C4-2B (cell line): Measurements from ENCODE around the gene CRACDL.

Experiments used
- H3K27ac ChIP-seq: fragments of 450-650 bp; 2 replicates; pipeline ENCODE4 v1.5.1; 2017
- CTCF ChIP-seq: fragments of 450-650 bp; conservative IDR thresholded peaks from 2 replicates; pipeline ENCODE4 v1.5.1; 2017; ENCODE audit warnings: mild to moderate bottlenecking
- ZFX ChIP-seq: fragments of 450-650 bp; IDR thresholded peaks from 2 replicates; pipeline ENCODE4 v1.6.1; 2017

CRACDL gene

GRCh38 chr2:98823196-98824170 is 112.5 kb downstream of the CRACDL start:
- TF ChIP-seq ZFX (no peak), CTCF (no peak)
- no peak overlapping the region for H3K27ac ChIP-seq

- no peak for TF ChIP-seq ZFX
- no peak for TF ChIP-seq CTCF
- no peak overlapping the region for H3K27ac ChIP-seq
Observed at GRCh38 chr2:98822301-98823164, 113.5 kb downstream of the CRACDL start.

- TF ChIP-seq ZFX, result no peak
- TF ChIP-seq CTCF, result no peak
- no peak overlapping the region for H3K27ac ChIP-seq
Observed at GRCh38 chr2:98821629-98822135, 114.3 kb downstream of the CRACDL start.

DNA sequence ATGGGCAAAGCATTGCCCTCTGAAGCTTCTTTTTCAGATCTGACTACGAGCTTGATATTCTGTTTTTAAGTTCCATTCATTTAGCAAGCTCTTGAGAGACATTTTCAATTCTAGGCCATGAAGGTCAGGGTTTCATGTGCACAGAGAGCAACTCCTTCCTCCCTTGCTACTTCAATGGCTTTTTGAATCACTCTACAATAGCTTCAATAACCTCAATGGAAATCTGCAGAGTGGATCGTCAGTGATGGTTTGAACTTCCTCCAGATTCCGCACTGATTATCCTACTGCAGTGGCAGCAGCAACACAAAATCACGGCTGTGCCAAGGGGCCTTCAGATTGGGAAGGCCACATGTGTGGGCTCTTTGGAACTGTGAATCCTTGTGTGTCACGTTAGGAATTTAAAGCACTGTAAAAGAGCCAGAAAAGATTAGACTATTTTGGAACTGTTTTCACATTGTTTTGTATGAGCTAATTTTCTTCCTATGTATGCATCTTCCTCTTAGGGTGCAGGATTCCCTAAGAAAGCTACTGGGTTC is 116.7 kb downstream of the CRACDL start:
- TF ChIP-seq ZFX (no peak), CTCF (no peak)
- no peak overlapping the region for H3K27ac ChIP-seq

DNA sequence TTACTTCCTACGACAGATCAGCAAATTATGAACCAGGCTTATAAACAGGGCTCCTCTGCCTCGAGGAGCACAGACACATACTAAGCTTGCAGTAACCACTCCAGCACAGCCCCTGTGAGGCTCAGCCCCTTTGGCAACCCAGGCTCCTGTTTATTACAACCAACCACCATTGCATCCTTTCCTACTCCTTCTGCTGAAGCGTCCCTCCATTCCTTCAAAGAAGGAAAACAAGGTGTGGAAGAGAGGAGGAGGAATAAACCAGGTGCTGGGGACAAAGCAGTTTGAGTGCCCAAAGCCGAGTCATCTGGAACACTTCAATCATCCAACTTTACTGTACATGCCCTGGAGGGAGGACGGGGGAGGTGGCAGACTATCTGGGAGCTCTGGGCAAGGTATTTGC is 117.9 kb downstream of the CRACDL start:
- TF ChIP-seq ZFX, result no peak
- TF ChIP-seq CTCF, result no peak
- no peak overlapping the region for H3K27ac ChIP-seq

DNA sequence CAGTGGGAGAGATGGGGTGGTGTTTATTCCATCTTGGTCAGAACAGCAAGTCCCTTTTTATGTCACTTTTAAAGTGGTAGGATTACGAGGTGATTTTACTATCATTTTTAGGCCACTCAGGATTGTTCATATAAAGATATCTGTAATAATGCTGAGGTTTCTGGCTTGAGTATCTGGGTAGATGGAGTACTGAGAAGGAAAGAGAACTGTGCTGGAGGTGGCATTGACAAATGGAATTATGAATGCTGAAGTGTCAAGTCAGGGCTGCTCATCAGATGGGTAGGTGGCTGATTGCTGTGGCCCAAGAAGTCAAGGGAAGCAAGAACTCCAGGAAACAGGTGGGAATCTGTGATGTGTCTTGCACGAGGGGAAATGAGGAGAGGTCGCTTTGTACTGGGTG is 119.7 kb downstream of the CRACDL start:
- no peak overlapping the region for H3K27ac ChIP-seq
- TF ChIP-seq CTCF, result no peak
- TF ChIP-seq ZFX, result no peak
